SK-N-SH (cell line): ENCODE measurements around the gene SDC3. TPM values are rescaled to one million over a fixed set of nuclear protein-coding genes. Genes with fewer than 3 reads are reported as not detected.

Experiments
- CTCF ChIA-PET: fragments of 300-600, 350-600 bp; formaldehyde crosslinking; extraction: SDS; loops from one replicate; lab custom pipeline; 2021; lab: Yijun Ruan, JAX
- POLR2A ChIA-PET: fragments of 350-600 bp; sonication (Branson Sonifier 250); formaldehyde crosslinking; extraction: SDS; loops from one replicate; lab custom pipeline; 2020; ENCODE audit warnings: antibody characterized with exemption, inconsistent platforms; lab: Yijun Ruan, JAX
- DNase-seq: peaks from one replicate; pipeline ENCODE4 v3.0.0; 2012
- H2AFZ ChIP-seq: fragments of 200-600 bp; sonication (generic); 2 replicates; pipeline ENCODE4 v1.8.1; 2016; ENCODE audit warnings: antibody characterized with exemption, mild to moderate bottlenecking, low read depth
- H3F3A ChIP-seq: fragments of 200-600 bp; sonication (generic); replicated peaks from 2 replicates; pipeline ENCODE3; 2016; ENCODE audit warnings: antibody characterized with exemption, mild to moderate bottlenecking; ENCODE audit not compliant: insufficient read depth
- H3K27ac ChIP-seq, 2 experiments: fragments of 200-500 bp in 1 of 2; fragments of 200-600 bp in 1 of 2; sonication (Bioruptor generic) in 1 of 2; sonication (generic), shearing (Covaris generic) in 1 of 2; 2 replicates each; pipeline versions ENCODE4 v1.5.1 to v1.6.1; 2014 to 2016; ENCODE audit warnings: low read depth in 2 of 2, inconsistent platforms in 1 of 2, low read length in 1 of 2, mild to moderate bottlenecking in 1 of 2, mixed read lengths in 1 of 2
- H3K27me3 ChIP-seq: fragments of 200-600 bp; sonication (generic), shearing (Covaris generic); 2 replicates; pipeline ENCODE4 v1.6.1; 2016; ENCODE audit warnings: mixed run types; ENCODE audit not compliant: insufficient read depth
- H3K36me3 ChIP-seq, 2 experiments: fragments of 200-500 bp in 1 of 2; fragments of 200-600 bp in 1 of 2; sonication (Bioruptor generic) in 1 of 2; sonication (generic) in 1 of 2; replicated peaks in 1 of 2; 2 replicates each; pipeline versions ENCODE3 to v1.5.1; 2014 to 2016; ENCODE audit warnings: low read length in 1 of 2, mild to moderate bottlenecking in 1 of 2; ENCODE audit not compliant: insufficient read depth in 2 of 2, control insufficient read depth in 1 of 2
- H3K4me1 ChIP-seq, 2 experiments: fragments of 200-500 bp in 1 of 2; fragments of 200-600 bp in 1 of 2; sonication (Bioruptor generic) in 1 of 2; sonication (generic), shearing (Covaris generic) in 1 of 2; 2 replicates each; pipeline versions ENCODE4 v1.5.1 to v1.6.1; 2014 to 2016; ENCODE audit warnings: low read depth in 1 of 2, low read length in 1 of 2, mixed run types in 1 of 2; ENCODE audit not compliant: insufficient read depth in 2 of 2, control insufficient read depth in 1 of 2
- H3K4me2 ChIP-seq: fragments of 200-600 bp; sonication (generic), shearing (Covaris generic); 2 replicates; pipeline ENCODE4 v1.6.1; 2017; ENCODE audit warnings: mixed run types
- H3K4me3 ChIP-seq, 2 experiments: fragments of 200-500 bp in 1 of 2; fragments of 200-600 bp in 1 of 2; sonication (Bioruptor generic) in 1 of 2; sonication (generic), shearing (Covaris generic) in 1 of 2; 2 replicates each; pipeline versions ENCODE4 v1.5.1 to v1.8.1; 2014 to 2016; ENCODE audit warnings: low read depth in 2 of 2, inconsistent platforms in 1 of 2, low read length in 1 of 2, mild to moderate bottlenecking in 1 of 2, mixed read lengths in 1 of 2, moderate library complexity in 1 of 2
- H3K79me2 ChIP-seq: fragments of 200-600 bp; sonication (generic); 2 replicates; pipeline ENCODE4 v1.8.1; 2017; ENCODE audit warnings: mild to moderate bottlenecking; ENCODE audit not compliant: insufficient read depth
- H3K9ac ChIP-seq: fragments of 200-600 bp; sonication (generic); 2 replicates; pipeline ENCODE4 v1.6.1; 2017; ENCODE audit warnings: mixed run types
- H3K9me2 ChIP-seq: fragments of 200-600 bp; sonication (generic); 2 replicates; pipeline ENCODE4 v1.6.1; 2017; ENCODE audit warnings: mixed run types
- H3K9me3 ChIP-seq: fragments of 200-600 bp; sonication (generic); 2 replicates; pipeline ENCODE4 v1.6.1; 2017; ENCODE audit warnings: mixed run types, mild to moderate bottlenecking, moderate library complexity
- H4K20me1 ChIP-seq: fragments of 200-600 bp; sonication (generic); 2 replicates; pipeline ENCODE4 v1.6.1; 2017; ENCODE audit warnings: mild to moderate bottlenecking, mixed run types; ENCODE audit not compliant: insufficient read depth
- ELF1 ChIP-seq: IDR thresholded peaks from 2 replicates; pipeline ENCODE4 v1.4.0; 2012
- EP300 ChIP-seq, 2 experiments: IDR thresholded peaks; 2 replicates each; pipeline versions ENCODE4 v1.4.0 to v1.6.1; 2012; ENCODE audit warnings: borderline replicate concordance in 1 of 2, low read depth in 1 of 2, low read length in 1 of 2
- FOSL2 ChIP-seq: IDR thresholded peaks from 2 replicates; pipeline ENCODE4 v1.4.0; 2012; ENCODE audit warnings: low read depth, mild to moderate bottlenecking, moderate library complexity, borderline replicate concordance
- GABPA ChIP-seq: IDR thresholded peaks from 2 replicates; pipeline ENCODE4 v1.4.0; 2012; ENCODE audit warnings: low read depth, mild to moderate bottlenecking
- GATA2 ChIP-seq: sonication (generic); formaldehyde crosslinking; IDR thresholded peaks from 2 replicates; pipeline ENCODE4 v1.5.0; 2020; ENCODE audit warnings: mild to moderate bottlenecking, missing genetic modification reagents
- MEF2A ChIP-seq: IDR thresholded peaks from 2 replicates; pipeline ENCODE4 v1.4.0; 2012; ENCODE audit warnings: low read depth, borderline replicate concordance
- MXI1 ChIP-seq: IDR thresholded peaks from 2 replicates; pipeline ENCODE4 v1.6.1; 2012; ENCODE audit warnings: mild to moderate bottlenecking, low read depth, low read length, improper control_type of control experiment
- NFIC ChIP-seq: IDR thresholded peaks from 2 replicates; pipeline ENCODE4 v1.4.0; 2012; ENCODE audit warnings: borderline replicate concordance
- POLR2AphosphoS5 ChIP-seq: IDR thresholded peaks from 2 replicates; pipeline ENCODE4 v1.6.1; 2012; ENCODE audit warnings: low read depth, low read length
- RCOR1 ChIP-seq: fragments of 150-350 bp; IDR thresholded peaks from 2 replicates; pipeline ENCODE4 v1.6.1; 2017; ENCODE audit warnings: antibody characterized with exemption, low read length
- RFX5 ChIP-seq: IDR thresholded peaks from 2 replicates; pipeline ENCODE4 v1.6.1; 2012; ENCODE audit warnings: mild to moderate bottlenecking, improper control_type of control experiment, low read length
- SIN3A ChIP-seq: IDR thresholded peaks from 2 replicates; pipeline ENCODE4 v1.6.1; 2012; ENCODE audit warnings: low read depth, mild to moderate bottlenecking, low read length, moderate library complexity, borderline replicate concordance
- TAF1 ChIP-seq: IDR thresholded peaks from 2 replicates; pipeline ENCODE4 v1.6.1; 2012; ENCODE audit warnings: low read depth, mild to moderate bottlenecking, low read length, moderate library complexity, borderline replicate concordance
- TCF12 ChIP-seq: IDR thresholded peaks from 2 replicates; pipeline ENCODE4 v1.4.0; 2012
- TEAD4 ChIP-seq: IDR thresholded peaks from 2 replicates; pipeline ENCODE4 v1.4.0; 2012; ENCODE audit warnings: mild to moderate bottlenecking, borderline replicate concordance; ENCODE audit not compliant: insufficient read depth
- YY1 ChIP-seq: IDR thresholded peaks from 2 replicates; pipeline ENCODE4 v1.4.0; 2012; ENCODE audit warnings: low read depth, mild to moderate bottlenecking
- WGBS: methylation state at CpG from one replicate; pipeline ENCODE4 v1.1.6; 2017; ENCODE audit warnings: low lambda C conversion rate; 5-methylcytosine and 5-hydroxymethylcytosine counted together
- polyA plus RNA-seq, 3 experiments: library from polyadenylated mRNA; depleted of rRNA; stranded (reverse); fragments of >200 nt; gene quantifications; 2 replicates each; pipeline ENCODE4 v1.2.3, GENCODE V29; 2012
- TF ChIP-seq, protein P1 (sequence below): IDR thresholded peaks from 2 replicates; pipeline ENCODE4 v1.4.0; 2012; ENCODE audit warnings: low read depth, borderline replicate concordance
- TF ChIP-seq, protein P2 (sequence below): fragments of 150-350 bp; IDR thresholded peaks from 2 replicates; pipeline ENCODE4 v1.6.1; 2017; ENCODE audit warnings: antibody characterized with exemption, low read length, low read depth, borderline replicate concordance
- TF ChIP-seq, protein P3 (sequence below): IDR thresholded peaks from 2 replicates; pipeline ENCODE4 v1.4.0; 2012; ENCODE audit warnings: low read depth
- TF ChIP-seq, protein P4 (sequence below): fragments of 200-600 bp; sonication (generic); IDR thresholded peaks from 2 replicates; pipeline ENCODE4 v1.6.1; 2017; ENCODE audit warnings: antibody characterized with exemption, mild to moderate bottlenecking, moderate library complexity

Gene SDC3
- polyA plus RNA-seq, 1 of the 3 experiments (the other 2 are of a cell fraction), result 18.8 TPM

DNA sequence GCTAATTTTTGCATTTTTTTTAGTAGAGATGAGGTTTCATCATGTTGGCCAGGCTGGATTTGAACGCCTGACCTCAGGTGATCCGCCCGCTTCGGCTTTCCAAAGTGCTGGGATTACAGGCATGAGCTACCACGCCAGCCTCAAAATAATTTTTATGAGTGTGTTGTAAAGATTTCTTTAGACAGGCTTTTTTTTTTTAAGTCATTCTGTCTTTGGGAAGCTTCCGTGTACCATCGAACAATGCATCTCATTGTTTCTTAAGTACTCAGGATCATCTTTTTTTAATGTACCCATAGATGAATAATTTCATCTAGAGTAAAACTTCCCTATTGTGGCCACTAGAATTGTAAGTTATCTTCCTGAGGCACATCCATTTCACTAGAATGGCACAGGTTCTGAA, 19.6 kb upstream of the SDC3 start:
- CTCF ChIA-PET, result interaction anchor here (0.7 to 47.0 kb wide), 22 partner anchors 8 to 209 kb away, joined by 3 to 1422 read pairs (median 4); no protein-coding TSS in a partner anchor
- Histone ChIP-seq H2AFZ (no peak overlapping the region), H3K4me3 (no peak overlapping the region), H3K79me2 (no peaks in the 10 kb centered on the region), H3F3A (peaks cover 27% of the 10 kb centered on the region), H3K27me3 (no peaks in the 10 kb centered on the region), H4K20me1 (no peaks in the 10 kb centered on the region), H3K36me3 (peaks cover 25 to 28% of the 10 kb centered on the region in 2 experiments)
- TF ChIP-seq MEF2A (no peak), NFIC (no peak), TEAD4 (no peak), MXI1 (no peak), ELF1 (no peak), FOSL2 (no peak), EP300 (IDR thresholded peaks at IDR 0.05; ENCODE audit: borderline replicate concordance in 1 of 2, low read depth in 1 of 2, low read length in 1 of 2) (no peak), YY1 (no peak), RFX5 (no peak)
- TF ChIP-seq, protein P1, sequence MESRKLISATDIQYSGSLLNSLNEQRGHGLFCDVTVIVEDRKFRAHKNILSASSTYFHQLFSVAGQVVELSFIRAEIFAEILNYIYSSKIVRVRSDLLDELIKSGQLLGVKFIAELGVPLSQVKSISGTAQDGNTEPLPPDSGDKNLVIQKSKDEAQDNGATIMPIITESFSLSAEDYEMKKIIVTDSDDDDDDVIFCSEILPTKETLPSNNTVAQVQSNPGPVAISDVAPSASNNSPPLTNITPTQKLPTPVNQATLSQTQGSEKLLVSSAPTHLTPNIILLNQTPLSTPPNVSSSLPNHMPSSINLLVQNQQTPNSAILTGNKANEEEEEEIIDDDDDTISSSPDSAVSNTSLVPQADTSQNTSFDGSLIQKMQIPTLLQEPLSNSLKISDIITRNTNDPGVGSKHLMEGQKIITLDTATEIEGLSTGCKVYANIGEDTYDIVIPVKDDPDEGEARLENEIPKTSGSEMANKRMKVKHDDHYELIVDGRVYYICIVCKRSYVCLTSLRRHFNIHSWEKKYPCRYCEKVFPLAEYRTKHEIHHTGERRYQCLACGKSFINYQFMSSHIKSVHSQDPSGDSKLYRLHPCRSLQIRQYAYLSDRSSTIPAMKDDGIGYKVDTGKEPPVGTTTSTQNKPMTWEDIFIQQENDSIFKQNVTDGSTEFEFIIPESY, result no peak
- TF ChIP-seq, protein P2, sequence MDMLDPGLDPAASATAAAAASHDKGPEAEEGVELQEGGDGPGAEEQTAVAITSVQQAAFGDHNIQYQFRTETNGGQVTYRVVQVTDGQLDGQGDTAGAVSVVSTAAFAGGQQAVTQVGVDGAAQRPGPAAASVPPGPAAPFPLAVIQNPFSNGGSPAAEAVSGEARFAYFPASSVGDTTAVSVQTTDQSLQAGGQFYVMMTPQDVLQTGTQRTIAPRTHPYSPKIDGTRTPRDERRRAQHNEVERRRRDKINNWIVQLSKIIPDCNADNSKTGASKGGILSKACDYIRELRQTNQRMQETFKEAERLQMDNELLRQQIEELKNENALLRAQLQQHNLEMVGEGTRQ, result no peak
- TF ChIP-seq, protein P3, sequence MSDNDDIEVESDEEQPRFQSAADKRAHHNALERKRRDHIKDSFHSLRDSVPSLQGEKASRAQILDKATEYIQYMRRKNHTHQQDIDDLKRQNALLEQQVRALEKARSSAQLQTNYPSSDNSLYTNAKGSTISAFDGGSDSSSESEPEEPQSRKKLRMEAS, result no peak
- TF ChIP-seq, all 33 proteins: peak for 0
- Histone ChIP-seq H3K9me3 (no peaks in the 10 kb centered on the region), H3K27ac (no peak overlapping the region), H3K4me1 (peaks cover 0 to 8% of the 10 kb centered on the region in 2 experiments; a peak in 1 of 4 replicates), H3K9ac (no peak overlapping the region), H3K4me2 (no peak overlapping the region), H3K9me2 (no peaks in the 10 kb centered on the region)
- no peak for DNase-seq
- POLR2A ChIA-PET, result no interaction called here
- WGBS, result 94% methylated on average over 7 of the region's 7 CpGs

DNA sequence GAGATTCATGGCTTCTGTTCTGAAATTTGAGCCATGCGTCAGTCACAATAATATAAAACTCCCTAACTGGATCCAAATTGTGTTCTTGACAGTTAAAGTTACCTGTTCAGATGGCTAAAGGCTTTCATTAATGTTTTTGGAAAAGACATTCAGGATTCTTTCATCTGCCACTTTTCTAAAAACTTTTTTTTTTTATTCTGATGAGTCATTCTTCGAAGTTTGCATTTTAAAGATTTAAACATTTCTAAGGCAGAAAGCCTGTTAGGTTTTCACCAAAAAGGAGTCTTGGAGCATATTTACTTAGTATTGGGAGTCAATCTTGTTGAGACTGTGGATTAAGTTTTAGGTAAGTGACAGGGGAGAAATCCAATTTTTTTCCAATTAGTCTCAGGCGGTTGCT, 18.9 kb upstream of the SDC3 start:
- H3K9me2 ChIP-seq, result no peaks in the 10 kb centered on the region
- peaks cover 24% of the 10 kb centered on the region for H3F3A ChIP-seq
- peaks cover 19 to 21% of the 10 kb centered on the region in 2 experiments for H3K36me3 ChIP-seq
- TF ChIP-seq SIN3A (no peak), RFX5 (no peak), POLR2AphosphoS5 (no peak), GATA2 (CRISPR knock-in tag) (no peak), TAF1 (no peak), MXI1 (no peak), GABPA (no peak), TCF12 (no peak), YY1 (no peak), RCOR1 (no peak)
- TF ChIP-seq, protein P2, result no peak
- TF ChIP-seq, protein P1, result no peak
- TF ChIP-seq, protein P4, sequence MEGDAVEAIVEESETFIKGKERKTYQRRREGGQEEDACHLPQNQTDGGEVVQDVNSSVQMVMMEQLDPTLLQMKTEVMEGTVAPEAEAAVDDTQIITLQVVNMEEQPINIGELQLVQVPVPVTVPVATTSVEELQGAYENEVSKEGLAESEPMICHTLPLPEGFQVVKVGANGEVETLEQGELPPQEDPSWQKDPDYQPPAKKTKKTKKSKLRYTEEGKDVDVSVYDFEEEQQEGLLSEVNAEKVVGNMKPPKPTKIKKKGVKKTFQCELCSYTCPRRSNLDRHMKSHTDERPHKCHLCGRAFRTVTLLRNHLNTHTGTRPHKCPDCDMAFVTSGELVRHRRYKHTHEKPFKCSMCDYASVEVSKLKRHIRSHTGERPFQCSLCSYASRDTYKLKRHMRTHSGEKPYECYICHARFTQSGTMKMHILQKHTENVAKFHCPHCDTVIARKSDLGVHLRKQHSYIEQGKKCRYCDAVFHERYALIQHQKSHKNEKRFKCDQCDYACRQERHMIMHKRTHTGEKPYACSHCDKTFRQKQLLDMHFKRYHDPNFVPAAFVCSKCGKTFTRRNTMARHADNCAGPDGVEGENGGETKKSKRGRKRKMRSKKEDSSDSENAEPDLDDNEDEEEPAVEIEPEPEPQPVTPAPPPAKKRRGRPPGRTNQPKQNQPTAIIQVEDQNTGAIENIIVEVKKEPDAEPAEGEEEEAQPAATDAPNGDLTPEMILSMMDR, result no peak
- no peaks in the 10 kb centered on the region for H3K27me3 ChIP-seq
- H3K27ac ChIP-seq, result no peak overlapping the region
- no peaks in the 10 kb centered on the region for H3K9me3 ChIP-seq
- peaks cover 0 to 8% of the 10 kb centered on the region in 2 experiments; a peak in 1 of 4 replicates for H3K4me1 ChIP-seq
- ChIA-PET POLR2A (no interaction called here), CTCF (interaction anchor here (0.7 to 47.0 kb wide), 6 partner anchors 15 to 208 kb away, joined by 3 to 1422 read pairs (median 30); no protein-coding TSS in a partner anchor)
- DNase-seq, result no peak
- no peak overlapping the region for H3K4me3 ChIP-seq
- H3K4me2 ChIP-seq, result no peak overlapping the region
- no peaks in the 10 kb centered on the region for H4K20me1 ChIP-seq
- 81% methylated on average over 3 of the region's 3 CpGs for WGBS
- no peak overlapping the region for H3K9ac ChIP-seq
- no peaks in the 10 kb centered on the region for H3K79me2 ChIP-seq
- 0 out of 2 replicates have a peak overlapping the region, but pooled peaks have one; percentile 2 for H2AFZ ChIP-seq
